ENCODE results near the gene EPG5. TPM values are rescaled to one million over a fixed set of nuclear protein-coding genes. Genes with fewer than 3 reads are reported as not detected.
A peak's percentile ranks its signal among the peaks of the same experiment; 100 is the strongest.
"Not testable (repeated sequence)": the region's sequence is repeated elsewhere in the genome, so short reads cannot be mapped to it uniquely, and the experiment has no call there.

The EPG5 gene
- total and polyA plus RNA-seq, 2 donors from 2014 or later: 4.8 to 32.5 TPM

GRCh38 chr18:45828917-45829811, 138.0 kb downstream of the EPG5 start:
- Histone ChIP-seq H3K27ac (ENCODE audit: low read depth in 2 of 2, low read length in 2 of 2) (no peak overlapping the region), H3K4me3 (ENCODE audit: low read length in 3 of 3) (no peak overlapping the region)
- peak in 3 of 5 donors; percentile 28 to 68 (median 58) for DNase-seq

GRCh38 chr18:45826716-45827115, 140.4 kb downstream of the EPG5 start:
- H3K36me3 ChIP-seq (ENCODE audit: control insufficient read depth in 2 of 3, insufficient read depth in 3 of 3, low read length in 3 of 3); H3K4me1 ChIP-seq (ENCODE audit: control insufficient read depth in 2 of 3, insufficient read depth in 2 of 3, low read depth in 1 of 3, low read length in 3 of 3); H3K4me3 ChIP-seq (ENCODE audit: low read length in 3 of 3); H3K27ac ChIP-seq (ENCODE audit: low read depth in 2 of 2, low read length in 2 of 2); H3K9ac ChIP-seq (ENCODE audit: low read length in 3 of 3); DNase-seq; FAIRE-seq; intact Hi-C loops (cut with DNase I); H3K9me3 ChIP-seq (ENCODE audit: control insufficient read depth in 2 of 3, insufficient read depth in 1 of 3, low read length in 3 of 3); H3K27me3 ChIP-seq (ENCODE audit: control insufficient read depth, insufficient read depth, low read length): not testable (repeated sequence)

More at GRCh38 chr18:45828917-45829811, 138.0 kb downstream of the EPG5 start:
- no peaks in the 10 kb centered on the region for H3K36me3 ChIP-seq (ENCODE audit: control insufficient read depth in 2 of 3, insufficient read depth in 3 of 3, low read length in 3 of 3)
- no peak overlapping the region for H3K9ac ChIP-seq (ENCODE audit: low read length in 3 of 3)
- intact Hi-C loops (cut with DNase I): no loop called here
- H3K4me1 ChIP-seq (ENCODE audit: control insufficient read depth in 2 of 3, insufficient read depth in 2 of 3, low read depth in 1 of 3, low read length in 3 of 3): peaks cover 0 to 4% (median 3%) of the 10 kb centered on the region in 3 donors
- FAIRE-seq: no peak
- TF ChIP-seq CTCF (IDR thresholded peaks at IDR 0.05; ENCODE audit: borderline replicate concordance, extremely low read depth, insufficient read depth): no peak
- no peaks in the 10 kb centered on the region for H3K27me3 ChIP-seq (ENCODE audit: control insufficient read depth, insufficient read depth, low read length)
- no peaks in the 10 kb centered on the region for H3K9me3 ChIP-seq (ENCODE audit: control insufficient read depth in 2 of 3, insufficient read depth in 1 of 3, low read length in 3 of 3)

GRCh38 chr18:45826084-45826483, 141.0 kb downstream of the EPG5 start:
- Histone ChIP-seq H3K4me3 (ENCODE audit: low read length in 3 of 3) (no peak overlapping the region), H3K9ac (ENCODE audit: low read length in 3 of 3) (no peak overlapping the region), H3K4me1 (ENCODE audit: control insufficient read depth in 2 of 3, insufficient read depth in 2 of 3, low read depth in 1 of 3, low read length in 3 of 3) (peaks cover 0 to 4% (median 3%) of the 10 kb centered on the region in 3 donors), H3K9me3 (ENCODE audit: control insufficient read depth in 2 of 3, insufficient read depth in 1 of 3, low read length in 3 of 3) (no peaks in the 10 kb centered on the region), H3K27me3 (ENCODE audit: control insufficient read depth, insufficient read depth, low read length) (no peaks in the 10 kb centered on the region), H3K27ac (ENCODE audit: low read depth in 2 of 2, low read length in 2 of 2) (no peak overlapping the region), H3K36me3 (ENCODE audit: control insufficient read depth in 2 of 3, insufficient read depth in 3 of 3, low read length in 3 of 3) (no peaks in the 10 kb centered on the region)
- TF ChIP-seq CTCF (IDR thresholded peaks at IDR 0.05; ENCODE audit: borderline replicate concordance, extremely low read depth, insufficient read depth): no peak
- FAIRE-seq (no peak), DNase-seq (no peak)
- intact Hi-C loops (cut with DNase I): no loop called here

- TF ChIP-seq CTCF (IDR thresholded peaks at IDR 0.05; ENCODE audit: borderline replicate concordance, extremely low read depth, insufficient read depth): no peak
- no peak within 1 kb of the TSS for H3K4me3 ChIP-seq (ENCODE audit: low read length in 3 of 3)
- no peaks in the 10 kb centered on the region for H3K9me3 ChIP-seq (ENCODE audit: control insufficient read depth in 2 of 3, insufficient read depth in 1 of 3, low read length in 3 of 3)
- FAIRE-seq (no peak), DNase-seq (peak in 1 of 5 donors; percentile 58)
- H3K9ac ChIP-seq (ENCODE audit: low read length in 3 of 3): no peak within 1 kb of the TSS
- no peaks in the 10 kb centered on the region for H3K27me3 ChIP-seq (ENCODE audit: control insufficient read depth, insufficient read depth, low read length)
- H3K27ac ChIP-seq (ENCODE audit: low read depth in 2 of 2, low read length in 2 of 2): no peak within 1 kb of the TSS
- intact Hi-C loops (cut with DNase I): no loop called here
- no peaks in the 10 kb centered on the region for H3K36me3 ChIP-seq (ENCODE audit: control insufficient read depth in 2 of 3, insufficient read depth in 3 of 3, low read length in 3 of 3)
- H3K4me1 ChIP-seq (ENCODE audit: control insufficient read depth in 2 of 3, insufficient read depth in 2 of 3, low read depth in 1 of 3, low read length in 3 of 3): peaks cover 0 to 4% (median 3%) of the 10 kb centered on the region in 3 donors
Observed at GRCh38 chr18:45825258-45826044, 141.7 kb downstream of the EPG5 start, which contains the start of gene SIGLEC15. Gene SIGLEC15 (plus strand): TSS chr18:45825675. CDS start chr18:45825729, 54 bp downstream.

Data from kidney (tissue), 14 donors.